Peyer's patch (tissue), 4 donors: ENCODE results near the gene EFEMP1.

Experiments
- CTCF ChIP-seq, 6 experiments: fragments of 450-650 bp in 4 of 6; fragments of 200-600 bp in 2 of 6; sonication (generic) in 1 of 6; IDR thresholded peaks; one replicate each; pipeline ENCODE4 v1.5.1; 2017 to 2019; ENCODE audit warnings: antibody characterized with exemption in 6 of 6, mild to moderate bottlenecking in 3 of 6, moderate library complexity in 1 of 6
- POLR2A ChIP-seq, 2 donors: fragments of 450-650 bp; IDR thresholded peaks; one replicate each; pipeline ENCODE4 v1.5.1; 2017; ENCODE audit warnings: antibody characterized with exemption in 2 of 2, mild to moderate bottlenecking in 2 of 2, moderate library complexity in 2 of 2

DNA sequence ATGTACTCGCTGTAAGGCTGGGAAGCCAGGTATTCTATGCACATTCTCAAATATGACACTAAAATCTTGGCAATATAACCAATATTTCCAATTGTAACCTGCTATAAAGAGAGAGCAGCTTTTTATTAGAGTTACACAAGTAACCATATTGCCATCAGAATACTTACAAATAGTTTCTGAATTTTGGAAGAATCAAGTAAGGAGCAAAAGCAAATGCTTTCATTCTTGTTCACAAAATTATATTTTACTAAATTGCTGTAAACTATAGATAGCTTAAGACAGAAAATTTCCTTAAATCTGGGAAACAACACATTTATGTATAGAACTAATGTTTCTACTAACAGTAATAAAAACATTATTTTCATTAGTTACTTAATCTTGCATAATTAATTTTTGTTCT, 77.2 kb downstream of the EFEMP1 start:
- TF ChIP-seq CTCF (IDR thresholded peaks at IDR 0.05): no peak
- no peak for TF ChIP-seq POLR2A (IDR thresholded peaks at IDR 0.05)
